ENCODE results near the gene TCP1. TPM values are rescaled to one million over a fixed set of nuclear protein-coding genes. Genes with fewer than 3 reads are reported as not detected.

TCP1 gene
- total and polyA plus RNA-seq, 2 experiments from 2014 or later, result 190 to 260 TPM

DNA sequence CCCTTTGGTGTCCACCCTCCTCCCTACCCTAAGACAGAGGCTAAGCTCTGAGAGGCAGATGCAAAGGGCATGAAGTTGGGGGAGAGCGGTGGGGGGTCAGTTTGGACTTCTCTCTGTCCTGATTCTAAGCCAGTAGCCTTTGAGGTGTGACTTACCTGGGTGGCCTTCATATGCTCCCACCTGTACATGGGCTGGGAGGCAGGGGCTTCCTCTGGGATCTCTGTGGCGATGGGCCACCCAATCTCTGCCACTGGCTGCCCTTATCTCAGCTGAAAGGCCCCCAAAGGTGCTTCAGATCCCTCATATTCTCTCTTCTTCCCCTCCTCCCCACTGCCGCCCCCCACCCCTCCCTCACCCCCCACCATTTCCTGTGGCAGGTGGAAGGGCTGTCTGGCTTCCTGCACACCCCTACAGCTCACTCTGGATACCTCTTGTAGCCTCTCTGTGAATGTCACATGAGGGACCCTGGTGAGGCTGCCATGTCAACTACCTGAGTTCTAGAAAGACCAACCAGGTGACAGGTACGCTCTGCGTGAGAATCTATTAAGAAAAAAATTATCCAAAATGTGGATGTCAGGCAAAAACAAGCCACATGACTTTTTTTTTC, 44.7 kb upstream of the TCP1 start:
- H3K4me1 ChIP-seq (ENCODE audit: insufficient read depth), result no peaks in the 10 kb centered on the region
- no peaks in the 10 kb centered on the region for H3K9me2 ChIP-seq (ENCODE audit: insufficient read depth)
- no peak overlapping the region for H3K9ac ChIP-seq
- TF ChIP-seq EZH2 (IDR thresholded peaks at IDR 0.05; ENCODE audit: insufficient read depth, poor library complexity, severe bottlenecking) (no peak), EZH2phosphoT487 (IDR thresholded peaks at IDR 0.05; ENCODE audit: insufficient read depth, low read depth) (no peak)
- H3K27ac ChIP-seq, result no peak overlapping the region
- H3K4me2 ChIP-seq (ENCODE audit: unreplicated experiment), result no peak overlapping the region
- no peaks in the 10 kb centered on the region for H3K9me3 ChIP-seq (ENCODE audit: low read depth)
- H3K79me2 ChIP-seq (ENCODE audit: insufficient read depth), result no peaks in the 10 kb centered on the region
- no peaks in the 10 kb centered on the region for H4K20me1 ChIP-seq (ENCODE audit: insufficient read depth)
- H3K36me3 ChIP-seq (ENCODE audit: low read depth), result no peaks in the 10 kb centered on the region
- no peaks in the 10 kb centered on the region for H3K27me3 ChIP-seq (replicated peaks; ENCODE audit: insufficient read depth)
- in situ Hi-C loops (cut with MboI), result no loop called here
- no peak overlapping the region for H2AFZ ChIP-seq
- H3K4me3 ChIP-seq, result no peak overlapping the region
- no peaks in the 10 kb centered on the region for H3F3A ChIP-seq (ENCODE audit: insufficient read depth)
- 72 to 82% methylated on average over 4 to 5 of the region's 5 CpGs for WGBS, 2 experiments (ENCODE audit: low coverage in 1 of 2, low lambda C conversion rate in 2 of 2, missing lambda C conversion rate in 2 of 2)
- no peak for DNase-seq

DNA sequence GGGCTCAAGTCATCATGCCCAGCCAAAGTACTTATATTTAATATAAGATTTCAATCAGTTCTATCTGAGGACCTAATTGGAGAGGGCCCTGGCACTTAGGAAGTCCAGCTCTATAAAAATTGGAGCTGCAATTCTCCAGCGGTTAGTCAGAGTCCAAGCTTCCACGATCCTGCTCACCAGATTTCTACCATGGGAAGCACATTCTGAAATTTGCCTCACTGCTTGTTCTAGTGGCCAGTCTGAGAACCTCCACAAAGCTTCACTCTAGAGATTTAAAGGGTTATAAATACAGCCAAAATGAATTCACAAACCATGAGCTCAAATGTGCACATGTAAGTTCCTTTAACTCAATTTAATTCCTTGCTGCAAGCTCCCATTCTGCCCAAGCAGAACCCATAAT, 44.2 kb upstream of the TCP1 start:
- Histone ChIP-seq H3K36me3 (ENCODE audit: low read depth) (no peaks in the 10 kb centered on the region), H3K27me3 (replicated peaks; ENCODE audit: insufficient read depth) (no peaks in the 10 kb centered on the region), H3K79me2 (ENCODE audit: insufficient read depth) (no peaks in the 10 kb centered on the region), H3K9me2 (ENCODE audit: insufficient read depth) (no peaks in the 10 kb centered on the region), H3K9me3 (ENCODE audit: low read depth) (no peaks in the 10 kb centered on the region), H3K4me3 (no peak overlapping the region), H3K4me2 (ENCODE audit: unreplicated experiment) (no peak overlapping the region), H2AFZ (no peak overlapping the region), H3K27ac (no peak overlapping the region), H3K9ac (no peak overlapping the region), H3F3A (ENCODE audit: insufficient read depth) (no peaks in the 10 kb centered on the region), H4K20me1 (ENCODE audit: insufficient read depth) (no peaks in the 10 kb centered on the region), H3K4me1 (ENCODE audit: insufficient read depth) (no peaks in the 10 kb centered on the region)
- in situ Hi-C loops (cut with MboI), result no loop called here
- TF ChIP-seq EZH2 (IDR thresholded peaks at IDR 0.05; ENCODE audit: insufficient read depth, poor library complexity, severe bottlenecking) (no peak), EZH2phosphoT487 (IDR thresholded peaks at IDR 0.05; ENCODE audit: insufficient read depth, low read depth) (no peak)
- WGBS, 2 experiments (ENCODE audit: low coverage in 1 of 2, low lambda C conversion rate in 2 of 2, missing lambda C conversion rate in 2 of 2), result 44 to 55% methylated on average over 2 of the region's 2 CpGs
- peak; percentile 59 for DNase-seq

DNA sequence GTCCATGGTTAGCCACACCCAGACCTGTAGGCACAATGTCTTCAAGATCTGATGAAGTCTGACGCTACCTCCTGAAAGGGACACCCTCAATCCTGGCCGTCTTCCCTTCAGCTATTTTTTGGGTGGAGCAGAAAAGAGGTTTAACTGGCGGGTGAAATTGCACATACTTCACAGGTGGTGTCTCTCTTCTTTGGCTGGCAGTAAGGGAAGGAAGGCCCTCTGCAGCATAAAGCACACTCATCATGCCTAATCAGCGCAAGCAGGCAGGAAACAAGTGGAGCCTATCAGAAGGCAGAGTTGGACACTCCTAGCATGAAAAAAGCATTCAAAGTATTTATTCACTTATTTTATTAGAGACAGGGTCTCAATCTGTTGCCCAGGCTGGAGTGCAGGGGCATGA, 43.5 kb upstream of the TCP1 start:
- H2AFZ ChIP-seq, result no peak overlapping the region
- H4K20me1 ChIP-seq (ENCODE audit: insufficient read depth), result no peaks in the 10 kb centered on the region
- no peak overlapping the region for H3K4me2 ChIP-seq (ENCODE audit: unreplicated experiment)
- H3K9me2 ChIP-seq (ENCODE audit: insufficient read depth), result no peaks in the 10 kb centered on the region
- H3K4me1 ChIP-seq (ENCODE audit: insufficient read depth), result no peaks in the 10 kb centered on the region
- no peaks in the 10 kb centered on the region for H3K9me3 ChIP-seq (ENCODE audit: low read depth)
- no peak for TF ChIP-seq EZH2phosphoT487 (IDR thresholded peaks at IDR 0.05; ENCODE audit: insufficient read depth, low read depth)
- TF ChIP-seq EZH2 (IDR thresholded peaks at IDR 0.05; ENCODE audit: insufficient read depth, poor library complexity, severe bottlenecking), result no peak
- no peaks in the 10 kb centered on the region for H3K36me3 ChIP-seq (ENCODE audit: low read depth)
- in situ Hi-C loops (cut with MboI), result no loop called here
- no peak overlapping the region for H3K4me3 ChIP-seq
- no peaks in the 10 kb centered on the region for H3F3A ChIP-seq (ENCODE audit: insufficient read depth)
- H3K79me2 ChIP-seq (ENCODE audit: insufficient read depth), result no peaks in the 10 kb centered on the region
- H3K9ac ChIP-seq, result no peak overlapping the region
- DNase-seq, result no peak
- H3K27ac ChIP-seq, result no peak overlapping the region
- no peaks in the 10 kb centered on the region for H3K27me3 ChIP-seq (replicated peaks; ENCODE audit: insufficient read depth)
- WGBS, 2 experiments (ENCODE audit: low coverage in 1 of 2, low lambda C conversion rate in 2 of 2, missing lambda C conversion rate in 2 of 2), result 75 to 77% methylated on average over 4 of the region's 4 CpGs

DNA sequence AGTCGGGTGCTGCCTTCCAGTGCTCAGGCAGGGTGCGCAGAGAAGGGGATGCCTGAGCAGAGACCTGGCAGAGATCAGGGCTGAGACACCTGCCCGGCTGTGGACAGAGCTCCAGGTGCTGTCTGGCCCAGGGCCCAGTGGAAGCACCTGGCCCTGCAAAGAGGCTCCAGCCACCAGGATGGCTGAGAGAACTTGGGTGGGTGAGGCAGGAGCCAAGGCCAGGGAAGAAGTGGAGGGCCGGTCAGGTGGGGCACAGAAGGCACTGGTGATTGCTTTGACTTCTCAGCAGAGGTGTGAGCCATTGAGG, 41.9 kb upstream of the TCP1 start:
- H3K4me1 ChIP-seq (ENCODE audit: insufficient read depth), result no peaks in the 10 kb centered on the region
- no peaks in the 10 kb centered on the region for H3K9me3 ChIP-seq (ENCODE audit: low read depth)
- H2AFZ ChIP-seq, result no peak overlapping the region
- WGBS, 2 experiments (ENCODE audit: low coverage in 1 of 2, low lambda C conversion rate in 2 of 2, missing lambda C conversion rate in 2 of 2), result 79 to 85% methylated on average over 4 of the region's 4 CpGs
- no peaks in the 10 kb centered on the region for H4K20me1 ChIP-seq (ENCODE audit: insufficient read depth)
- no peaks in the 10 kb centered on the region for H3K36me3 ChIP-seq (ENCODE audit: low read depth)
- TF ChIP-seq EZH2 (IDR thresholded peaks at IDR 0.05; ENCODE audit: insufficient read depth, poor library complexity, severe bottlenecking) (no peak), EZH2phosphoT487 (IDR thresholded peaks at IDR 0.05; ENCODE audit: insufficient read depth, low read depth) (no peak)
- H3K4me3 ChIP-seq, result no peak overlapping the region
- no peak overlapping the region for H3K9ac ChIP-seq
- no peaks in the 10 kb centered on the region for H3K27me3 ChIP-seq (replicated peaks; ENCODE audit: insufficient read depth)
- H3F3A ChIP-seq (ENCODE audit: insufficient read depth), result no peaks in the 10 kb centered on the region
- no peaks in the 10 kb centered on the region for H3K79me2 ChIP-seq (ENCODE audit: insufficient read depth)
- DNase-seq, result no peak
- H3K4me2 ChIP-seq (ENCODE audit: unreplicated experiment), result no peak overlapping the region
- in situ Hi-C loops (cut with MboI), result no loop called here
- H3K27ac ChIP-seq, result no peak overlapping the region
- H3K9me2 ChIP-seq (ENCODE audit: insufficient read depth), result no peaks in the 10 kb centered on the region

Measured in GM23248 (cell line).